Measurements from ENCODE around the gene SLC2A9.

The SLC2A9 gene

GRCh38 chr4:9891740-9892139 is 129.6 kb downstream of the SLC2A9 start:
- DNase-seq (ENCODE audit: low read depth), result no peak

GRCh38 chr4:9891056-9891455 is 130.2 kb downstream of the SLC2A9 start:
- no peak for DNase-seq (ENCODE audit: low read depth)

GRCh38 chr4:9889306-9889705 is 132.0 kb downstream of the SLC2A9 start:
- DNase-seq (ENCODE audit: low read depth), result no peak

GRCh38 chr4:9885958-9886357 is 135.3 kb downstream of the SLC2A9 start:
- no peak for DNase-seq (ENCODE audit: low read depth)

GRCh38 chr4:9880406-9881197 is 140.7 kb downstream of the SLC2A9 start:
- no peak for DNase-seq (ENCODE audit: low read depth)

- DNase-seq (ENCODE audit: low read depth), result no peak
These were observed 144.2 kb downstream of the SLC2A9 start for GRCh38 chr4:9877123-9877522.

GRCh38 chr4:9875516-9875915 is 145.8 kb downstream of the SLC2A9 start:
- no peak for DNase-seq (ENCODE audit: low read depth)

- no peak for DNase-seq (ENCODE audit: low read depth)
These were observed 146.9 kb downstream of the SLC2A9 start for GRCh38 chr4:9874385-9874784.

- DNase-seq (ENCODE audit: low read depth), result no peak
These were observed 151.0 kb downstream of the SLC2A9 start for GRCh38 chr4:9870165-9870790.

- DNase-seq (ENCODE audit: low read depth), result no peak
These were observed 153.4 kb downstream of the SLC2A9 start for GRCh38 chr4:9867751-9868425.

GRCh38 chr4:9866931-9867330 is 154.4 kb downstream of the SLC2A9 start:
- DNase-seq (ENCODE audit: low read depth), result no peak

- DNase-seq (ENCODE audit: low read depth), result no peak
These were observed 159.7 kb downstream of the SLC2A9 start for GRCh38 chr4:9861561-9861960.

GRCh38 chr4:9859810-9860209 is 161.5 kb downstream of the SLC2A9 start:
- DNase-seq (ENCODE audit: low read depth), result no peak

- no peak for DNase-seq (ENCODE audit: low read depth)
These were observed 171.8 kb downstream of the SLC2A9 start for GRCh38 chr4:9849538-9849920.

GRCh38 chr4:9847968-9848748 is 173.1 kb downstream of the SLC2A9 start:
- no peak for DNase-seq (ENCODE audit: low read depth)

GRCh38 chr4:9845791-9846493 is 175.4 kb downstream of the SLC2A9 start:
- no peak for DNase-seq (ENCODE audit: low read depth)

- DNase-seq (ENCODE audit: low read depth), result no peak
These were observed 180.2 kb downstream of the SLC2A9 start for GRCh38 chr4:9841072-9841471.

- DNase-seq (ENCODE audit: low read depth), result no peak
These were observed 185.9 kb downstream of the SLC2A9 start for GRCh38 chr4:9835430-9835829.

GRCh38 chr4:9833421-9833820 is 187.9 kb downstream of the SLC2A9 start:
- DNase-seq (ENCODE audit: low read depth), result no peak

GRCh38 chr4:9832640-9833039 is 188.7 kb downstream of the SLC2A9 start:
- DNase-seq (ENCODE audit: low read depth), result no peak

GRCh38 chr4:9826551-9826950 is 194.7 kb downstream of the SLC2A9 start:
- DNase-seq (ENCODE audit: low read depth), result no peak

- no peak for DNase-seq (ENCODE audit: low read depth)
These were observed 196.2 kb downstream of the SLC2A9 start for GRCh38 chr4:9825049-9825448.

Data from stimulated activated CD8-positive, alpha-beta memory T cell treated with anti-CD3 and anti-CD28 coated beads, Interleukin-12 subunit alpha, Interleukin-12 subunit beta, amount 100 ng/mL, for 1 hour (primary cell).